K562 (cell line): ENCODE results near the gene ACADM. TPM values are rescaled to one million over a fixed set of nuclear protein-coding genes. Genes with fewer than 3 reads are reported as not detected.

Experiments used
- CREB3L1 ChIP-seq: fragments of 450-650 bp; IDR thresholded peaks from 2 replicates; pipeline ENCODE4 v1.6.1; 2014; ENCODE audit warnings: low read depth, mild to moderate bottlenecking, moderate library complexity, borderline replicate concordance
- DEAF1 ChIP-seq: fragments of 450-650 bp; formaldehyde crosslinking; IDR thresholded peaks from 2 replicates; pipeline ENCODE4 v1.4.0; 2020; ENCODE audit warnings: mild to moderate bottlenecking, moderate library complexity
- E2F6 ChIP-seq, 2 experiments: IDR thresholded peaks; 2 replicates each; pipeline ENCODE4 v1.6.1; 2011; ENCODE audit warnings: borderline replicate concordance in 1 of 2, control low read depth in 1 of 2, low read depth in 1 of 2, low read length in 1 of 2, mild to moderate bottlenecking in 1 of 2, mixed read lengths in 1 of 2, moderate library complexity in 1 of 2; ENCODE audit not compliant: insufficient read depth in 1 of 2, insufficient read length in 1 of 2, poor library complexity in 1 of 2, severe bottlenecking in 1 of 2; ENCODE audit errors: extremely low read depth in 1 of 2
- GTF2E2 ChIP-seq: fragments of 200-800 bp; sonication (Bioruptor generic); IDR thresholded peaks from 2 replicates; pipeline ENCODE4 v1.6.1; 2016; ENCODE audit warnings: missing genetic modification characterization, missing compliant biosample characterization
- RAD51 ChIP-seq: fragments of 450-650 bp; IDR thresholded peaks from 2 replicates; pipeline ENCODE4 v1.7.1; 2016; ENCODE audit warnings: low read depth, mild to moderate bottlenecking, borderline replicate concordance
- REST ChIP-seq, 2 experiments: fragments of 450-650 bp; formaldehyde crosslinking in 1 of 2; IDR thresholded peaks; 2 replicates each; pipeline versions ENCODE4 v1.4.0 to v1.6.1; 2014 to 2020; ENCODE audit warnings: mild to moderate bottlenecking in 2 of 2, borderline replicate concordance in 1 of 2, low read depth in 1 of 2
- RFX5 ChIP-seq: IDR thresholded peaks from 2 replicates; pipeline ENCODE4 v1.6.1; 2011; ENCODE audit warnings: low read depth, mild to moderate bottlenecking, improper control_type of control experiment, low read length
- SRSF9 ChIP-seq: fragments of 200-400 bp; formaldehyde crosslinking; IDR thresholded peaks from 2 replicates; pipeline ENCODE4 v1.6.1; 2017; ENCODE audit warnings: low read depth, low read length, borderline replicate concordance
- TOE1 ChIP-seq, 2 experiments: fragments of 450-650 bp in 1 of 2; sonication (generic) in 1 of 2; formaldehyde crosslinking in 1 of 2; IDR thresholded peaks; 2 replicates each; pipeline versions ENCODE4 v1.7.1 to v1.8.0; 2016 to 2022; ENCODE audit warnings: borderline replicate concordance in 2 of 2, mild to moderate bottlenecking in 2 of 2, antibody characterized with exemption in 1 of 2, inconsistent platforms in 1 of 2, low read depth in 1 of 2, missing genetic modification reagents in 1 of 2, moderate library complexity in 1 of 2
- ZNF197 ChIP-seq: fragments of 200-800 bp; sonication (Bioruptor generic); IDR thresholded peaks from 2 replicates; pipeline ENCODE4 v1.6.1; 2016; ENCODE audit warnings: low read depth, missing genetic modification characterization, missing compliant biosample characterization
- ZNF589 ChIP-seq: fragments of 200-800 bp; sonication (Bioruptor generic); IDR thresholded peaks from 2 replicates; pipeline ENCODE4 v1.6.1; 2016; ENCODE audit warnings: low read depth, missing genetic modification characterization, missing compliant biosample characterization
- polyA plus RNA-seq, 8 experiments: library from polyadenylated mRNA; depleted of rRNA in 4 of 8; stranded (reverse) in 5 of 8; unstranded in 3 of 8; fragments of >200 nt; fragmentation: Nextera tagmentation in 2 of 8; fragmentation: Illumina TruSeq in 1 of 8; extraction: Ambion mirVana in 2 of 8; extraction: Trizol in 1 of 8; gene quantifications; 2 replicates each; pipeline versions ENCODE4 v1.2.1 to v1.2.3, GENCODE V29; 2011 to 2014; ENCODE audit warnings: inconsistent platforms in 1 of 8, missing spikeins in 1 of 8
- total RNA-seq, 7 experiments: library from RNA; depleted of rRNA in 6 of 7; stranded (reverse); fragments of >200 nt in 6 of 7; fragmentation: Illumina TruSeq in 2 of 7; extraction: Trizol in 2 of 7; gene quantifications; 2 replicates each; pipeline versions ENCODE4 v1.2.1 to v1.2.3, GENCODE V29; 2011 to 2021; ENCODE audit warnings: low replicate concordance in 1 of 7

Gene ACADM
- total and polyA plus RNA-seq, 9 of the 15 experiments (the other 6 are each of a cell fraction or from before 2014, with no cell fraction given) = 82.5 to 156 (median 123) TPM

GRCh38 chr1:75723989-75724471 is 479 bp upstream of the ACADM start (continued):
- no peak for TF ChIP-seq RAD51
- TF ChIP-seq GTF2E2 (tag) = peak; percentile 74
- TF ChIP-seq ZNF197 (CRISPR knock-in tag) = no peak
- 0 out of 2 replicates have a peak, but pooled peaks have one; percentile 14 for TF ChIP-seq DEAF1 (CRISPR knock-in tag)
- TF ChIP-seq TOE1 (IDR thresholded peaks at IDR 0.05; ENCODE audit: borderline replicate concordance) = no peak; the same call in 1 of the 2 replicates
- TF ChIP-seq TOE1 (CRISPR knock-in tag; IDR thresholded peaks at IDR 0.05; ENCODE audit: borderline replicate concordance, low read depth) = no peak
- no peak for TF ChIP-seq SRSF9
- peak; percentile 78 for TF ChIP-seq ZNF589 (CRISPR knock-in tag)
- TF ChIP-seq CREB3L1 = no peak
- TF ChIP-seq RFX5 = no peak
- TF ChIP-seq REST (IDR thresholded peaks at IDR 0.05; ENCODE audit: borderline replicate concordance) = no peak
- TF ChIP-seq REST (CRISPR knock-in tag; IDR thresholded peaks at IDR 0.05; ENCODE audit: low read depth) = no peak
- peak; percentile 36 to 89 for TF ChIP-seq E2F6 (IDR thresholded peaks at IDR 0.05; ENCODE audit: borderline replicate concordance in 1 of 2, extremely low read depth in 1 of 2, insufficient read depth in 1 of 2, insufficient read length in 1 of 2, low read depth in 1 of 2, low read length in 1 of 2, poor library complexity in 1 of 2, severe bottlenecking in 1 of 2)
